HG02852 (cell line): ENCODE results near the gene IFRD2.

ENCODE experiments used
- ATAC-seq: cut with Tn5 transposase; IDR thresholded peaks from one replicate; pipeline ENCODE4 v1.9.1; 2021; ENCODE audit warnings: mild to moderate bottlenecking, moderate library complexity; ENCODE audit not compliant: unreplicated experiment

The IFRD2 gene

GRCh38 chr3:50292159-50293078 lies at the start of gene IFRD2:
Gene IFRD2, minus strand, starts transcription at chr3:50292429. Its CDS starts 155 bp downstream, at chr3:50292274.
- peak; percentile 96 for ATAC-seq

GRCh38 chr3:50341537-50341936 lies 49.3 kb upstream of the IFRD2 start:
- no peak for ATAC-seq

GRCh38 chr3:50340448-50341329 lies 48.5 kb upstream of the IFRD2 start, which contains the start of gene RASSF1:
Gene RASSF1, minus strand, starts transcription at chr3:50340836. Its CDS starts 31 bp downstream, at chr3:50340805.
- ATAC-seq: no peak

- ATAC-seq: no peak
Measured at GRCh38 chr3:50340147-50340447, 47.9 kb upstream of the IFRD2 start.

- ATAC-seq: no peak
Measured at GRCh38 chr3:50339485-50340146, 47.4 kb upstream of the IFRD2 start.

- no peak for ATAC-seq
Measured at GRCh38 chr3:50338965-50339364, 46.7 kb upstream of the IFRD2 start.

- ATAC-seq: peak; percentile 73
Measured at GRCh38 chr3:50337175-50337861, 45.1 kb upstream of the IFRD2 start.

- peak; percentile 34 for ATAC-seq
Measured at GRCh38 chr3:50336452-50337174, 44.4 kb upstream of the IFRD2 start.

GRCh38 chr3:50334339-50335075 lies 42.3 kb upstream of the IFRD2 start:
- ATAC-seq: no peak

- no peak for ATAC-seq
Measured at GRCh38 chr3:50333744-50334328, 41.6 kb upstream of the IFRD2 start.

GRCh38 chr3:50331364-50331907 lies 39.2 kb upstream of the IFRD2 start:
- ATAC-seq: no peak

- no peak for ATAC-seq
Measured at GRCh38 chr3:50330330-50330729, 38.1 kb upstream of the IFRD2 start.

- peak; percentile 94 for ATAC-seq
Measured at GRCh38 chr3:50327943-50328691, 35.9 kb upstream of the IFRD2 start, which contains the start of gene TUSC2. Gene TUSC2, minus strand, starts transcription at chr3:50328223. Its CDS starts 124 bp downstream, at chr3:50328099.

- no peak for ATAC-seq
Measured at GRCh38 chr3:50327129-50327528, 34.9 kb upstream of the IFRD2 start.

- no peak for ATAC-seq
Measured at GRCh38 chr3:50326182-50326541, 33.9 kb upstream of the IFRD2 start.

GRCh38 chr3:50325497-50326181 lies 33.4 kb upstream of the IFRD2 start:
- no peak for ATAC-seq

- no peak for ATAC-seq
Measured at GRCh38 chr3:50325113-50325480, 32.9 kb upstream of the IFRD2 start.
